Left colon (tissue), 2 donors: Measurements from ENCODE around the gene STING1. TPM values are rescaled to one million over a fixed set of nuclear protein-coding genes. Genes with fewer than 3 reads are reported as not detected.

Experiments
- total RNA-seq, 2 donors: library from RNA; stranded (reverse); fragmentation: NEBNext Ultra II Directional; extraction: Animal tissue kit (Norgen Biotek cat#: 25700); gene quantifications; one replicate each; pipeline ENCODE4 v1.2.1, GENCODE V29; 2021
- donor health status: DM: no; HTN: no; CAD: no.
- donor health status: DM: yes; HTN: yes; CAD: no.

Gene STING1
- total RNA-seq, 2 donors from 2014 or later, result 25.0 to 55.6 TPM

Other genes with a start within 250 kb of the STING1 start
- 100 to 1,000 TPM in 1 of 2 donors, 10 to 100 TPM in 1; 98.4 to 106 TPM for gene MATR3, start 189.0 kb downstream of the STING1 start, total RNA-seq
- gene PAIP2, start 140.9 kb downstream of the STING1 start, total RNA-seq, result 10 to 100 TPM; 28.0 to 47.5 TPM
- gene SLC23A1, start 99.5 kb downstream of the STING1 start, total RNA-seq, result 1 to 10 TPM; 4.8 to 5.9 TPM
- gene MZB1, start 92.8 kb downstream of the STING1 start, total RNA-seq, result 10 to 100 TPM in 1 of 2 donors, 1 to 10 TPM in 1; 6.0 to 36.9 TPM
- gene PROB1, start 87.7 kb downstream of the STING1 start, total RNA-seq, result under 1 TPM; 0.42 to 0.55 TPM
- 1 to 10 TPM; 3.6 to 3.8 TPM for gene SPATA24, start 78.7 kb downstream of the STING1 start, total RNA-seq
- 1 to 10 TPM; 2.4 to 4.6 TPM for gene DNAJC18, start 43.2 kb downstream of the STING1 start, total RNA-seq
- gene ECSCR, start 20.0 kb downstream of the STING1 start, total RNA-seq, result 1 to 10 TPM; 3.9 to 4.5 TPM
- 1 to 10 TPM; 2.8 to 3.7 TPM for gene SMIM33, start 11.8 kb downstream of the STING1 start, total RNA-seq
- gene UBE2D2, start 78.6 kb upstream of the STING1 start, total RNA-seq, result 100 to 1,000 TPM; 139 to 152 TPM
- 10 to 100 TPM; 28.2 to 30.2 TPM for gene CXXC5, start 165.6 kb upstream of the STING1 start, total RNA-seq